Endothelial cell of umbilical vein (primary cell): Measurements from ENCODE around the gene TSPAN18. TPM values are rescaled to one million over a fixed set of nuclear protein-coding genes. Genes with fewer than 3 reads are reported as not detected.

Experiments
- BruUV-seq: library from RNA; stranded (reverse); fragments of 400-500 nt; replicated peaks from 2 replicates; lab custom pipeline; 2021; lab: Mats Ljungman, UMichigan
- CTCF ChIA-PET: fragments of 300-600, 350-600 bp; sonication (Branson Sonifier 250); formaldehyde crosslinking; loops from one replicate; lab custom pipeline; 2021; ENCODE audit warnings: antibody characterized with exemption, inconsistent platforms; lab: Charles Lee
- POLR2A ChIA-PET: fragments of 300-600, 350-600 bp; sonication (Branson Sonifier 250); formaldehyde crosslinking; loops from one replicate; lab custom pipeline; 2021; ENCODE audit warnings: antibody characterized with exemption, inconsistent platforms; lab: Charles Lee
- DNase-seq: peaks from one replicate; pipeline ENCODE4 v3.0.0-alpha.2; 2011; ENCODE audit warnings: low read depth, low spot score
- FAIRE-seq: peaks from 2 replicates; lab custom pipeline; 2011; peaks lifted over from hg19 to GRCh38; lab: Jason Lieb, UNC
- H2AFZ ChIP-seq: 2 replicates; pipeline ENCODE4 v1.6.0; 2012; ENCODE audit warnings: low read depth, low read length, control low read depth, inconsistent platforms
- H3K27ac ChIP-seq: 2 replicates; pipeline ENCODE4 v1.5.1; 2011; ENCODE audit warnings: low read depth, mild to moderate bottlenecking, control low read depth, low read length, moderate library complexity; ENCODE audit not compliant: insufficient read depth
- H3K27me3 ChIP-seq, 2 experiments: 2 replicates each; pipeline versions ENCODE4 v1.6.0 to v1.6.1; 2011; ENCODE audit warnings: low read length in 2 of 2, mixed read lengths in 1 of 2; ENCODE audit not compliant: control insufficient read depth in 2 of 2, insufficient read depth in 2 of 2
- H3K36me3 ChIP-seq, 2 experiments: 2 replicates in 1 of 2; 3 replicates in 1 of 2; pipeline ENCODE4 v1.5.1; 2011; ENCODE audit warnings: low read length in 2 of 2, mild to moderate bottlenecking in 1 of 2, moderate library complexity in 1 of 2; ENCODE audit not compliant: control insufficient read depth in 2 of 2, insufficient read depth in 2 of 2; ENCODE audit errors: extremely low read depth in 1 of 2
- H3K4me1 ChIP-seq: 3 replicates; pipeline ENCODE4 v1.5.1; 2011; ENCODE audit warnings: mild to moderate bottlenecking, low read length; ENCODE audit not compliant: control insufficient read depth, insufficient read depth; ENCODE audit errors: extremely low read depth
- H3K4me2 ChIP-seq: 2 replicates; pipeline ENCODE4 v1.6.1; 2011; ENCODE audit warnings: low read length, control low read depth, mixed read lengths; ENCODE audit not compliant: insufficient read depth
- H3K4me3 ChIP-seq, 3 experiments: fragments of 200-600 bp in 1 of 3; sonication (generic), shearing (Covaris generic) in 1 of 3; replicated peaks in 1 of 3; 2 replicates each; pipeline ENCODE4 v1.5.1; 2011 to 2016; ENCODE audit warnings: control low read depth in 3 of 3, low read length in 3 of 3, mild to moderate bottlenecking in 2 of 3, inconsistent platforms in 1 of 3, low read depth in 1 of 3, moderate library complexity in 1 of 3; ENCODE audit not compliant: insufficient read depth in 1 of 3
- H3K79me2 ChIP-seq: 2 replicates; pipeline ENCODE4 v1.6.0; 2012; ENCODE audit warnings: low read length, inconsistent platforms; ENCODE audit not compliant: control insufficient read depth, insufficient read depth
- H3K9ac ChIP-seq: replicated peaks from 2 replicates; pipeline ENCODE3; 2011; ENCODE audit warnings: low read length, control low read depth; ENCODE audit not compliant: insufficient read depth; ENCODE audit errors: extremely low read depth
- H3K9me1 ChIP-seq: replicated peaks from 3 replicates; pipeline ENCODE4 v1.6.0; 2011; ENCODE audit warnings: mild to moderate bottlenecking, low read length; ENCODE audit not compliant: control insufficient read depth, insufficient read depth; ENCODE audit errors: extremely low read depth
- H3K9me3 ChIP-seq: replicated peaks from 2 replicates; pipeline ENCODE4 v1.5.1; 2012; ENCODE audit warnings: low read length, inconsistent platforms; ENCODE audit not compliant: control insufficient read depth, insufficient read depth
- H4K20me1 ChIP-seq: replicated peaks from 2 replicates; pipeline ENCODE3; 2011; ENCODE audit warnings: mild to moderate bottlenecking, low read length; ENCODE audit not compliant: control insufficient read depth, insufficient read depth; ENCODE audit errors: extremely low read depth
- CTCF ChIP-seq, 2 donors: IDR thresholded peaks; 1 replicate in 1 of 2; 2 replicates in 1 of 2; pipeline ENCODE4 v1.5.1; 2011; ENCODE audit warnings: low read length in 2 of 2, mild to moderate bottlenecking in 2 of 2, moderate library complexity in 2 of 2, control low read depth in 1 of 2, inconsistent platforms in 1 of 2, low read depth in 1 of 2; ENCODE audit not compliant: insufficient read depth in 1 of 2; ENCODE audit errors: extremely low read depth in 1 of 2
- MYC ChIP-seq: IDR thresholded peaks from one replicate; pipeline ENCODE4 v1.6.1; 2011; ENCODE audit warnings: mild to moderate bottlenecking, low read depth, low read length
- dilution Hi-C: fragments of 300-500 bp; cut with MboI; formaldehyde crosslinking; loops from one replicate; pipeline ENCODE4 v1.15.0; 2019; ENCODE audit warnings: low sequenced_read_pairs; ENCODE audit not compliant: extremely low pct_ligation_motif_present
- intact Hi-C: fragments of 100-400 bp; cut with micrococcal nuclease; formaldehyde crosslinking; loops from one replicate; pipeline ENCODE4 v1.10.0; 2022
- polyA plus RNA-seq, 4 experiments: library from polyadenylated mRNA; depleted of rRNA in 3 of 4; stranded (reverse) in 3 of 4; unstranded in 1 of 4; fragments of >200 nt; gene quantifications; 2 replicates each; pipeline versions ENCODE4 v1.2.1 to v1.2.3, GENCODE V29; 2011 to 2012; ENCODE audit warnings: missing spikeins in 1 of 4
- total RNA-seq: library from RNA; stranded (reverse); gene quantifications from 2 replicates; pipeline ENCODE4 v1.2.3, GENCODE V29; 2021

Gene TSPAN18
- total and polyA plus RNA-seq, 2 donors (not counting 3 experiments of a cell fraction or from before 2014, with no cell fraction given): 32.2 to 118 TPM

- Histone ChIP-seq H3K9me1 (no peaks in the 10 kb centered on the region), H3K27ac (no peak overlapping the region), H3K79me2 (no peaks in the 10 kb centered on the region), H2AFZ (peak overlapping the region; percentile 1), H3K4me2 (no peak overlapping the region), H3K4me3 (no peak overlapping the region), H3K4me1 (peaks cover 2% of the 10 kb centered on the region), H3K36me3 (peaks cover 0 to 10% of the 10 kb centered on the region in 2 experiments), H3K27me3 (no peaks in the 10 kb centered on the region), H4K20me1 (no peaks in the 10 kb centered on the region), H3K9ac (no peak overlapping the region), H3K9me3 (no peaks in the 10 kb centered on the region)
- TF ChIP-seq CTCF (IDR thresholded peaks at IDR 0.05; ENCODE audit: extremely low read depth in 1 of 2, insufficient read depth in 1 of 2, low read depth in 1 of 2, low read length in 2 of 2): peak; percentile 73 to 88
- TF ChIP-seq MYC: no peak
- FAIRE-seq (peak; percentile 87), DNase-seq (peak; percentile 80)
- intact Hi-C loops: loop anchor here (1.0 to 2.0 kb wide), 3 partner anchors 183 to 354 kb away; no protein-coding TSS in a partner anchor
- BruUV-seq: no TSS peak
- ChIA-PET POLR2A (no interaction called here), CTCF (interaction anchor here (0.5 to 2.7 kb wide), 65 partner anchors 9 to 662 kb away, joined by 3 to 187 read pairs (median 6); partner anchors contain the start of gene TSPAN18)
- dilution Hi-C loops: no loop called here
Observed at GRCh38 chr11:44911029-44911814, 184.5 kb downstream of the TSPAN18 start.
